H9 (cell line): ENCODE measurements around the gene PLXNA4. TPM values are rescaled to one million over a fixed set of nuclear protein-coding genes. Genes with fewer than 3 reads are reported as not detected.

Source experiments
- DNase-seq: peaks from one replicate; pipeline ENCODE4 v3.0.0-alpha.2; 2017
- H2AFZ ChIP-seq: one replicate; pipeline ENCODE4 v1.6.1; 2013; ENCODE audit warnings: mild to moderate bottlenecking, low read length, control low read depth, moderate library complexity
- H2AK5ac ChIP-seq: 2 replicates; pipeline ENCODE4 v1.6.1; 2013; ENCODE audit warnings: low read length, control low read depth, mixed read lengths; ENCODE audit not compliant: insufficient read length
- H2BK120ac ChIP-seq: one replicate; pipeline ENCODE4 v1.6.1; 2013; ENCODE audit warnings: low read depth, mild to moderate bottlenecking, low read length, control low read depth, inconsistent platforms; ENCODE audit not compliant: poor library complexity, severe bottlenecking
- H2BK12ac ChIP-seq: 2 replicates; pipeline ENCODE4 v1.6.1; 2013; ENCODE audit warnings: low read length, control low read depth, mixed read lengths, low read depth; ENCODE audit not compliant: insufficient read length
- H2BK15ac ChIP-seq: 2 replicates; pipeline ENCODE4 v1.6.1; 2013; ENCODE audit warnings: low read depth, low read length, control low read depth
- H2BK20ac ChIP-seq: one replicate; pipeline ENCODE4 v1.6.1; 2013; ENCODE audit warnings: low read depth, mild to moderate bottlenecking, low read length, control low read depth, inconsistent platforms; ENCODE audit not compliant: poor library complexity, severe bottlenecking
- H2BK5ac ChIP-seq: 2 replicates; pipeline ENCODE4 v1.6.1; 2013; ENCODE audit warnings: low read length, control low read depth, mixed read lengths; ENCODE audit not compliant: insufficient read length
- H3K14ac ChIP-seq: 2 replicates; pipeline ENCODE4 v1.6.1; 2013; ENCODE audit warnings: low read length, control low read depth; ENCODE audit not compliant: insufficient read depth
- H3K18ac ChIP-seq: 2 replicates; pipeline ENCODE4 v1.6.1; 2013; ENCODE audit warnings: low read depth, mild to moderate bottlenecking, mixed read lengths, low read length, control low read depth; ENCODE audit not compliant: insufficient read length
- H3K23ac ChIP-seq: 2 replicates; pipeline ENCODE4 v1.6.1; 2013; ENCODE audit warnings: low read length, control low read depth, mixed read lengths, low read depth; ENCODE audit not compliant: insufficient read length
- H3K23me2 ChIP-seq: 2 replicates; pipeline ENCODE4 v1.6.1; 2013; ENCODE audit warnings: low read depth, mild to moderate bottlenecking, mixed read lengths, low read length, control low read depth; ENCODE audit not compliant: insufficient read length, poor library complexity, severe bottlenecking
- H3K27ac ChIP-seq: 2 replicates; pipeline ENCODE4 v1.5.1; 2013; ENCODE audit warnings: low read length, control low read depth, mixed read lengths, low read depth; ENCODE audit not compliant: insufficient read length
- H3K27me3 ChIP-seq: 2 replicates; pipeline ENCODE4 v1.6.1; 2013; ENCODE audit warnings: low read length, control low read depth, inconsistent platforms; ENCODE audit not compliant: insufficient read depth
- H3K4ac ChIP-seq: 2 replicates; pipeline ENCODE4 v1.6.1; 2013; ENCODE audit warnings: low read depth, mild to moderate bottlenecking, control low read depth, inconsistent platforms, low read length, moderate library complexity
- H3K4me1 ChIP-seq: 2 replicates; pipeline ENCODE4 v1.6.1; 2013; ENCODE audit warnings: low read length, control low read depth, inconsistent platforms; ENCODE audit not compliant: insufficient read depth
- H3K4me2 ChIP-seq: 2 replicates; pipeline ENCODE4 v1.6.1; 2013; ENCODE audit warnings: low read length, control low read depth, mixed read lengths; ENCODE audit not compliant: insufficient read length, insufficient read depth
- H3K56ac ChIP-seq: 2 replicates; pipeline ENCODE4 v1.6.1; 2013; ENCODE audit warnings: low read depth, mild to moderate bottlenecking, mixed read lengths, low read length, control low read depth; ENCODE audit not compliant: insufficient read length
- H3K79me1 ChIP-seq: 2 replicates; pipeline ENCODE4 v1.6.1; 2013; ENCODE audit warnings: low read depth, mild to moderate bottlenecking, moderate library complexity, low read length, control low read depth, inconsistent platforms; ENCODE audit not compliant: insufficient read depth, poor library complexity, severe bottlenecking
- H3K79me2 ChIP-seq: 2 replicates; pipeline ENCODE4 v1.6.1; 2013; ENCODE audit warnings: low read length, control low read depth, inconsistent platforms; ENCODE audit not compliant: insufficient read depth
- H3K9ac ChIP-seq: 2 replicates; pipeline ENCODE4 v1.6.1; 2013; ENCODE audit warnings: low read length, control low read depth, mixed read lengths; ENCODE audit not compliant: insufficient read length; ENCODE audit errors: extremely low read depth
- H3K9me3 ChIP-seq: one replicate; pipeline ENCODE4 v1.6.1; 2013; ENCODE audit warnings: low read depth, low read length, inconsistent platforms; ENCODE audit not compliant: control insufficient read depth
- H3T11ph ChIP-seq: one replicate; pipeline ENCODE4 v1.6.1; 2013; ENCODE audit warnings: mild to moderate bottlenecking, low read length, control low read depth, inconsistent platforms
- H4K20me1 ChIP-seq: one replicate; pipeline ENCODE4 v1.6.1; 2013; ENCODE audit not compliant: control insufficient read depth, insufficient read length, insufficient read depth
- H4K5ac ChIP-seq: 2 replicates; pipeline ENCODE4 v1.6.1; 2013; ENCODE audit warnings: low read depth, mild to moderate bottlenecking, mixed read lengths, low read length, control low read depth; ENCODE audit not compliant: insufficient read length
- H4K8ac ChIP-seq: replicated peaks from 2 replicates; pipeline ENCODE4 v1.6.1; 2013; ENCODE audit warnings: low read length, control low read depth, mixed read lengths, low read depth; ENCODE audit not compliant: insufficient read length
- H4K91ac ChIP-seq: 2 replicates; pipeline ENCODE4 v1.6.1; 2013; ENCODE audit warnings: low read depth, mild to moderate bottlenecking, moderate library complexity, mixed read lengths, low read length, control low read depth; ENCODE audit not compliant: insufficient read length
- H3K27ac Mint-ChIP-seq, 3 experiments: 2 replicates in 2 of 3; 3 replicates in 1 of 3; pipeline ENCODE4 v1.8.0; 2020 to 2021; ENCODE audit warnings: mixed read lengths in 3 of 3, mild to moderate bottlenecking in 1 of 3, moderate library complexity in 1 of 3
- H3K27me3 Mint-ChIP-seq: 2 replicates; pipeline ENCODE4 v1.8.0; 2021; ENCODE audit warnings: low read depth, mild to moderate bottlenecking, moderate library complexity, mixed read lengths
- H3K36me3 Mint-ChIP-seq, 3 experiments: 2 replicates in 2 of 3; 3 replicates in 1 of 3; pipeline ENCODE4 v1.8.0; 2020 to 2021; ENCODE audit warnings: low read depth in 3 of 3, mixed read lengths in 3 of 3; ENCODE audit not compliant: insufficient read depth in 1 of 3
- H3K4me1 Mint-ChIP-seq, 2 experiments: 2 replicates each; pipeline ENCODE4 v1.8.0; 2020; ENCODE audit warnings: mixed read lengths in 2 of 2
- H3K4me3 Mint-ChIP-seq, 2 experiments: 2 replicates in 1 of 2; 3 replicates in 1 of 2; pipeline ENCODE4 v1.8.0; 2020 to 2021; ENCODE audit warnings: mild to moderate bottlenecking in 2 of 2, mixed read lengths in 2 of 2, moderate library complexity in 1 of 2
- H3K9me3 Mint-ChIP-seq, 2 experiments: 2 replicates in 1 of 2; 3 replicates in 1 of 2; pipeline ENCODE4 v1.8.0; 2020; ENCODE audit warnings: mild to moderate bottlenecking in 2 of 2, mixed read lengths in 2 of 2, moderate library complexity in 1 of 2
- CTCF ChIP-seq: fragments of 200-600 bp; sonication (generic); conservative IDR thresholded peaks from 3 replicates; pipeline ENCODE4 v1.8.0; 2021; ENCODE audit warnings: antibody characterized with exemption, mild to moderate bottlenecking
- WGBS: extraction: QIAGEN DNeasy Blood & Tissue Kit; methylation state at CpG from one replicate; pipeline ENCODE4 v1.1.7; 2013; ENCODE audit warnings: missing lambda C conversion rate, low lambda C conversion rate, mixed read lengths; ENCODE audit not compliant: insufficient read length; ENCODE audit errors: extremely low coverage; 5-methylcytosine and 5-hydroxymethylcytosine counted together
- total RNA-seq: library from RNA; stranded (reverse); gene quantifications from 2 replicates; pipeline ENCODE4 v1.2.1, GENCODE V29; 2021

Gene PLXNA4
- total RNA-seq, 1 experiment from 2014 or later, result 0.35 TPM

- DNase-seq, result no peak
- Histone ChIP-seq H2BK15ac (no peak overlapping the region), H4K5ac (no peak overlapping the region), H4K20me1 (no peaks in the 10 kb centered on the region), H4K91ac (no peak overlapping the region), H3K56ac (no peak overlapping the region), H3K23me2 (no peaks in the 10 kb centered on the region), H3K27ac (no peak overlapping the region), H3K4me1 (peaks cover 9% of the 10 kb centered on the region), H3K9me3 (no peaks in the 10 kb centered on the region), H2AFZ (no peak overlapping the region), H3K14ac (no peak overlapping the region), H3K23ac (no peak overlapping the region), H3T11ph (no peak overlapping the region), H3K9ac (no peak overlapping the region), H2BK12ac (no peak overlapping the region), H2BK120ac (no peak overlapping the region), H3K27me3 (no peaks in the 10 kb centered on the region), H2BK20ac (no peak overlapping the region), H3K79me1 (no peaks in the 10 kb centered on the region), H2BK5ac (no peak overlapping the region), H2AK5ac (no peak overlapping the region), H3K18ac (no peak overlapping the region), H3K4ac (no peak overlapping the region), H3K4me2 (no peak overlapping the region), H3K79me2 (no peaks in the 10 kb centered on the region), H4K8ac (no peak overlapping the region)
- H3K4me3 Mint-ChIP-seq, result no peak overlapping the region; a peak in 1 of 5 replicates
- no peak for TF ChIP-seq CTCF
- H3K27ac Mint-ChIP-seq, result no peak overlapping the region
- WGBS, result no CpG with 5 or more reads among the region's 5 CpGs
- no peaks in the 10 kb centered on the region for H3K9me3 Mint-ChIP-seq
- peaks cover 13 to 17% of the 10 kb centered on the region in 2 experiments for H3K4me1 Mint-ChIP-seq
- no peaks in the 10 kb centered on the region for H3K36me3 Mint-ChIP-seq
- peaks cover 18% of the 10 kb centered on the region; the same call in 1 of the 2 replicates for H3K27me3 Mint-ChIP-seq
Observed at GRCh38 chr7:132276976-132277725, 299.1 kb downstream of the PLXNA4 start.
